Left renal pelvis (tissue), 4 donors: ENCODE measurements around the gene CRADD. TPM values are rescaled to one million over a fixed set of nuclear protein-coding genes. Genes with fewer than 3 reads are reported as not detected.
"Not testable (repeated sequence)": the region's sequence is repeated elsewhere in the genome, so short reads cannot be mapped to it uniquely, and the experiment has no call there.

Experiments used
- DNase-seq, 4 donors: peaks; one replicate each; pipeline ENCODE4 v3.0.0-alpha.2; 2013; ENCODE audit warnings: low read depth in 4 of 4, low spot score in 3 of 4
- polyA plus RNA-seq, 4 donors: library from polyadenylated mRNA; unstranded; fragments of 120-200 nt; gene quantifications; one replicate each; pipeline ENCODE4 v1.2.1, GENCODE V29; 2013; ENCODE audit not compliant: insufficient read length in 4 of 4

CRADD gene
- polyA plus RNA-seq, 4 donors: 5.4 to 14.9 (median 11.6) TPM

DNA sequence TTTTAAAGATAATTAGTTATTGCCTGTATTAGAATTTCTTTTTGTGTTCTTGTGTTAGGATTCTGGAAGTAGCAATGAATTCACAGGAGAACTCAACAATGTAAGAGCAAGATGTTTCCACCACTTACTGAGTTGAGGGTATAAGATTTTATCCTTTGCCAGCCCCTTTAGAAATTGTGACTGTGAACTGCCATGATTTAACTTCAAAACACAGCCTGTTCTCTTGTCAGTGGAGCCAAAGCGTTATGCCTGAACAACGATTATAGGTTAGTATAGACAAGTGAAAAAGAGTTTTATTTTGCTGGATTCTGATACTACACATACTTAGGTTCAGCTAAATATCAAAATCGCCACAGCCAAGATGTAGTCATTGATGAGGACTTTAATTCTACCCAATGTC is 101.6 kb downstream of the CRADD start:
- DNase-seq: no peak

DNA sequence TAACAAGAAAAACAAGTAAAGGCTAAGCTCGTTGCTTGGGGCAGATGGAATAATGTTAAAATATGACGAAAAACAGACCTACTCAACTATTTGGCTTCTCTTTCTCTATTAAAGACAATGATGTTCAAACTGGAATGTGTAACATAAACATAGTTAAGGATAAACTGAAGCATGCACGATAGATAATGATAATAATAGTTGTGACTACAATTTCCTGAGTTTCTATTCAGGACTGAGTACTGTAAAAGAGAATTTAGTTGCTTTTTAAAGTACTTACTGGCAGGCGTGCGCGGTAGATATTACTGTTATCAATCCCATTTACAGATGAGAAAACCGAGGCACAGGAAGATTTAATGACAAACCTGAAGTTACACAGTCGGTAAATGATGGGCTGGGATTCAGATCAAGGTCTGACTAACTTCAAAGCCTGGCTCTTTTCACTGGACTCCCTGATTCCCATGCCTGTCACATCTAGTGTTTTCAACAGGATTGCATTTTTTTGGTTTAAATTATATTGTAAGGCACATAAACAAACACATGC is 103.0 kb downstream of the CRADD start:
- no peak for DNase-seq

DNA sequence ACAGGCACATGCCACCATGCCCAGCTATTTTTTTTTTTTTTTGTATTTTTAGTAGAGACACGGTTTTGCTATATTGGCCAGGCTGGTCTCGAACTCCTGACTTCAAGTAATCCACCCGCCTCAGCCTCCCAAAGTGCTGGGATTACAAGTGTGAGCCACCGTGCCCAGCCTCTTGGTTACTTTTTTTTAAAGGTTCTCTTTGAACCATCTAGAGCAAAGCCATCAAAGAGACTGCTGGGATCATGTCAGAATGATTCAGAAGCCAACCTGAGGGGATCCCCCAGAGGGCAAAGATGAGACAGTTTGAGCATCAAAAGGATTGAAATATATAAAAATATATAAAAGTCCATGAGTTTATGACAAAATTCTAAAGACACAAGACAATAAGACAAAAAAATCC is 103.7 kb downstream of the CRADD start:
- DNase-seq: not testable (repeated sequence)

DNA sequence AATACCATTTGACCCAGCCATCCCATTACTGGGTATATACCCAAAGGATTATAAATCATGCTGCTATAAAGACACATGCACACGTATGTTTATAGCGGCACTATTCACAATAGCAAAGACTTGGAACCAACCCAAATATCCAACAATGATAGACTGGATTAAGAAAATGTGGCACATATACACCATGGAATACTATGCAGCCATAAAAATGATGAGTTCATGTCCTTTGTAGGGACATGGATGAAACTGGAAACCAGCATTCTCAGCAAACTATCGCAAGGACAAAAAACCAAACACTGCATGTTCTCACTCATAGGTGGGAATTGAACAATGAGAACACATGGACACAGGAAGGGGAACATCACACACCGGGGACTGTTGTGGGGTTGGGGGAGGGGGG is 104.8 kb downstream of the CRADD start:
- DNase-seq: not testable (repeated sequence)

DNA sequence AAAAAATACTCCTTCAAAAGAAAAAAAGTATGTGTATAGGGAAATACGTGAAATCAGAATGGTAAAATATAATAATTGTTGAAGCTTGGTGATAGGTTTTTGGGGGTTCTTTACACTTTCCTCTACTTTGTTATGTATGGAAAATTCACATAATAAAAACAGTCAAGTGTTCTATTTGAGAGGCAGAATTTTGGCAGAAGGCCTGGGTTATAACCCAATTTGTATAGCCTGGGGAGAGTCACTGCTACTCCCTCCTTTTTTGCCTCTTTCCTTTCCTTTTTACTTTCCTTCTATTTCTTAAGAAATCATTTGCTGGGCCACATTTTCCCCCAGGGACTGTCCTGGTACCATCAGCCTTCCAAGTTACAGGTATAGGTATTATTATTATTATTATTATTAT is 105.7 kb downstream of the CRADD start:
- DNase-seq: no peak

DNA sequence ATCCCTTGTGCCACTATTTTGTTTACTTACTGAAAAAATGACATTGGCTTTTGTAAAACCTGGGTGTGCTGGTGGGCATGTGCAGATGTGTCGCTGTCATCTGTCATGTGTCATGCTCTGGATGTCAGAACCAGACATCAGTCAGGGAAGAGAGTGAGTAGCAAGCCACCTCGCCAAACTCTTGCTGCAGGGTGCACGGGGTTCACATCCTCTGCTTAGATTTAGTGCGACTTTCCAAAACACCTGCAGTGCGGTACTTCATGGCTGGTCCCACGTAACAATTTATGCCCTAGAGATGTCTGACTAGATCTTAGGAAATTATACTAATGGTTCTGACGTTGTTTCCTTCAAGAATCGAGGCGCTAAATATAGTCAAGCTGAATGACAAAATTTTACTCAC is 106.7 kb downstream of the CRADD start:
- no peak for DNase-seq

DNA sequence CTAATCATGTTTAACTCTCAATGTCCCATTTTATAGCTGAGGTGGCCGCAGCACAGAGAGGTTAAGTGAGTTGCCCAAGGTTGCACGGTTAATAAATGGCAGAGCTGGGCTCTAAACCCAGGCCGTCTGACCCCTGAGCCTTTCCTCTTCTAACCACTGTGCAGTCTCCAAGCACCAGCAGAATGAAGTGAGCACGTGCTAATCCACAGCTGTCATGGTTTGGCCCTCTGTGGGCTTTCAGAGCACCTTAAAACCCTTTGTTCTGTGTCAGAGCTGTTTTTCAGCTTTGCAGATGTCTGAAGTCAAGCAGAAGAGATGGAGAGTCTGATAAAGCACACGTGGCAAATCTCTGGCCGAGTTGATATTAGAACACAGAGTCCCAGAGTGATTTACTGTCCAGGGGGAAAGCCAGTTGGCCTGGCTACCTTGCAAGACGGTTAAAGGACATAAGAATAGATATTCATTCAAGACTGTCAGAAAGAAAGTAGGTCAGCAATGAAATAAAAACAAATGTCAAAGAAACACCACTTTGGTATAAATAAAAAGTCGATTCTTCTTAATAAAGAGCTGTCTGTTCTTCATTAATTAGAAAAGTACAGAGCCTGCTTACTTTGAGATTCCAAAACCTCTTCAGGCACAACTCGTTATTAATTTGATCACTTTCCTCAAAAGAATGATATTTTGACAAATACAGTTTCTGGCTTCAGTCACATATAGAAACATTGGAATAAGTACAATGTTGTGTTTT is 107.3 kb downstream of the CRADD start:
- DNase-seq: no peak

DNA sequence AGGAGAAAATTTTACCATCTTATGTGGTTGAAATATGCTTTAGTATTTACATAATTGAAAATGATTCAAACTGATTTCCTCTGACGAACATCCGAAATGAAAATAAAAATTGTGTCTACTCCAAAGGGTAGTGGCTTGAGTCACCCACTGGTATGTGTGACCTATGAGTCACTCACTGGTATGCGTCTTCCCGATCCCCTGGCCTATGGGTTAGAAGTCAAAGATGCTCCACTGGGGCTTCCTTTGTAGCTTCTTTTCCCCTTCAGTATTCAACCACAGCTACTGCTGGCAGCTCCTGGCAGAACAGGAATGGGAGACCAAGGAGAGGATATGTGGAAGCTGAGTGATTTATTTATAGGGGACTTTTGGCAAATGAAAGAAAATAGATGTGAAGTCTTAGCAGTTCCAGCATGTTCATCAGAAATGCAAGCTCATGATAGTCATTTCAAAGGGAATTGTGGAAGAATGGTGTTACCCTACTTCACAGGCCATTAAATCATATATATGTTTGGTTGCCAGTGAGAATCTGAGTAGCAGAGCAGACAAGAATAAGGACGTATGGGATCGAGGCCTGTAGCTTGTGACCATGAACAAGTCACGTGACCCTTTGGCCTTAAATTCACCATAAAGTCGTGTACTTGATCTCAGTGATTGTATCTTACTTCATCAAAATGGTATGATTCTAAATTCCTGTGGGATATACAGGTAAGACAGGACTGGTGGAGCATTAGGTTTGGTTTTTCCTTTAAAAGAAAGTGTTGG is 108.3 kb downstream of the CRADD start:
- DNase-seq: no peak

DNA sequence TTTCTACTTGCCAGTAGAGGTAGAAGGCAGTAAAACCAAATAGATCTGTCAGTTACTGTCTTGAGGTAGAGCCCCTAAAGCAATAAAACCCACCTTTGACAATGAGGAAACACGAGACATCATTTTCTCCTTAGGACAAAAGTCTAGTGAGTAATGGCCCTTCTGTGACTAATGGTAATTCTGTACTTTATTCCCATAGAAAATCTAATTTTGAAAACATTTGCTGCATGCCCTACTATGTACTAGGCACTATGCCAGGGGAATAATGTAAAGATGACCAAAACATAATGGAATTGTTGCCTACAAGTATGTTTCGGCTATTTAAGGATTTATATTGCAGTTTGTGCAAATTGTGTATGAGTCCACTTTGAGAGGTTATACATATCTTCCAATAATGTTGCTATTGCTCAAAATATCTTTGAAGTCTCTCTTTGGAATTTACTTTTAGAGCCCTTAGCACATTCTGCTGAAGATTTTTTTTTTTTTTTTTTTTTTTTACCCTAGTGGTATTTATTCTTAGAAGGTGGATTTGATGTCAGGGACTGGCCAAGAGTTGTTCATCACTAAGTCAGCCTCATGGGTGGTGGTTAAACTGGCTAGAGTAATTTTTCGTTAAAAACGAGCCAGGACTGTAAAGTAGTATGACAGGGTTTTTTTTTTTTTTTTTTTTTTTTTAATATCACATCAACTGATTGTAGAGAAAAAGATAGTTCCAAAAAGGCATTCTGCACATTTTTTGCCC is 109.7 kb downstream of the CRADD start:
- no peak for DNase-seq

DNA sequence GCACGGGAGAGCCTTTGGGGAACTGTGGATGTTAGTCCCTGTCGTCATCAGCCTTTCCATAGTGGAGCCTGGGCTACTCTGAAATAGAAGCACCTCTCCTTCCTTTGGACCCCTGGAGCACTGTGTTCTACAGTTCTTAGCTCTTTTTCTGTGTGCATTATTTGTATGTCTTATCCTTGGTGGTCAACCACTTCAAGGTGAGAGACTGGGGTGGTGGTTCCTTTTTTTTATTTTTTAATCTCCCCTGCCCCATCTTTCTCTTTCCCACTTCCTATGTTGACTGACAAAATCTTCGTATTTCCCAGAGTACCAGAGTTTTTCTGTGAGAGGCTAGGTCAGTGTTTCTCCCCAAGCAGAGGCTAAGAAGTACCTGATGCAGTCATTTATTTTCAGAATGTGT is 111.7 kb downstream of the CRADD start:
- no peak for DNase-seq

DNA sequence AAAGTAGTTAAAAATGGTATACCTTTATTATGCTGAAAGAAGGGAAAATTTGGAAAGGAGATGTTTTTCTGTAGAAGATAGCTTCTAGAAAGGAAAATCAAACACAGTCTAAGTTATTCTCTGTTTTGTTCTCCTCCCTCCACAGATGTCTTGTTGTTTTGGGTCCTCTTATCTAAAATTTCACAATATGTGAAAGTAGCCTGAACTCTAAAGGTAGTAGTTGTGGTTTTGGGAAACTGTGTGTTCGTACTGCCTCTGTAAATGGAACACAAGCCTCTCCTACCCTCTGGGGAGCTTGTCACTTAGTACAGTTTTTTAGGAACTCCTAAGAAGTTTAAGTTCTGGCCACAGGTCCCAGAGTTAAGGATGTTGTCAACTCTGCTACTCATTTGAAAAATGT is 112.6 kb downstream of the CRADD start:
- no peak for DNase-seq

DNA sequence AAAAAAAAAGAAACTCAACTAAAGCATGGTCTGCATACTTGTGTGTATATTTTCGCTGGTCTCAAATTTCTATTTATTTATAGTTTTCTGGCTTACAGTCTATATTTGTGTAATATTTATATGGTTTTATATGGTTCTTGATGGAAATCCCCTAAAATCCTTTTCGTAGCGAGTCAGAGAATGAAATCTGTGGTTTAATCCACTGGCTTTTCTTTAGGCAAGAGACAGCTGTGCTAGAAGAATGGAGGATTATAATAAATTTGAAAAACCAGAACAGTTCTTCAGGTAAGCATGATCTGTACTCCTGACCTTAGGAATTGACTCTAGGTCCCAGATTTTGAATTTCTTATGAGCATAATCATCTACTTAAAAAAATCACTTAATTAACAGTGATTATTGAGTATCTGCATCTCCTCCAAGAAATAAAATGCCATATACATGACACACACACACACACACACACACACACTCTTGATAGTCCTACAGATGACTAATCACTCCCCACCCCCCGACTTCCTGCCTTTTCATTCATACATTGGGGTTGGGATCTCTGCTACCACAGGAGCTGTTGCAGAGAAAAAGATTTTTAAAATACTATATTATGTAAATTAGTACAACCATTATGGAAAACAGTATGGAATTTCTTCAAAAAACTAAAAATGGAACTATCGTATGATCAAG is 113.4 kb downstream of the CRADD start:
- DNase-seq: no peak

DNA sequence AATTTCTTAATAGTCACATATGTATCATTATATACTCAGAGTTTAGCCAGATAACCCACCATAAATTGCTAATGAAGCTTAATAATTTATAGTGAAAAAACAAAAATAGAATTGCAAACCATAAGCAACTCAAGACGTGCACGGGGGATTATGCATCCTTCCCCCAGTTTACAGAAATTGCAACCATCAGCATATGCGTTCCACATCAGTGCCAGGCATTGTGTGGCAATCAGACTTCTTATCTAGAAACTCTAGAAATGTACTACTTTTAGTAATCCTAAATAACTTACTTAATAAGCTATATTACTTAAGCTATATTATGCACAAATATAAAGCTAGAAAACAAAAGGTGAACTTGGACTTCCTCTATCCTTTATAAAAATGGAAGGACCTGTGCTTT is 115.8 kb downstream of the CRADD start:
- no peak for DNase-seq

DNA sequence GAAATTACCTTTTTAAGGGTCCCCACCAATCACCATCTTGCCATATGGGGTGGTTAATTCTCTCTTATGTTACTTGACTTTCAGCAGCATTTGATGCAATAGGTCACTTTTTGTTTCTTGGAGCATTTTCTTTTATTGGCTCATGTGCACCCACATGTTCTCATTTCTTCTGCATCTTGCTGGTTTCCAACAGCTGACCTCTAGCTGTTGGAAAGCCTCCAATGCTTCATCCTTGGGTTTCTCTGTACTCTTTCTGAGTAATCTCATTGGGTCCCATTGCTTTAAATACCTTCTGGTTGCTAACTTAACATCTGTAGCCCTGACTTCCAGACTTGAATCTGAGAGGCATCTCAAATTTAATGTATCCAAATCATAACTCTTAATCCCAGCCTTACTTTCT is 116.8 kb downstream of the CRADD start:
- DNase-seq: no peak

DNA sequence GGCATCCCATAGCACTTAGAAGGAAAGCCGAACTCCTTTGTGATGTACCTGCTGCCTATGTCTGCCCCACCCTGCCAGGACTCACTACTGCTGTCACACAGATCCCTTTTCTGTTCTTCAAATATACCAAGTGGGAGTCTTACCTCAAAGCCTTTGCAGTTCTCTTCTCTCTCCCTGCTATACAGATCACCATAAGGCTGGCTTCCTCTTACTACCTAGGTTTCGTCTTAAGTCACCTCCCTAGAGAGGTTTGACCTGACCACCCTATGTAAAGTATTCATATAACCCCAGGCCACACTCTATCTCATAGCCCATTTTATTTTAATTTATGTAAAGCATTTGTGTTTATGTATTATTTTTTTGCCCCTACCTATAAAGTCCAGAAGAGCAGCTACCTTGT is 117.6 kb downstream of the CRADD start:
- no peak for DNase-seq

DNA sequence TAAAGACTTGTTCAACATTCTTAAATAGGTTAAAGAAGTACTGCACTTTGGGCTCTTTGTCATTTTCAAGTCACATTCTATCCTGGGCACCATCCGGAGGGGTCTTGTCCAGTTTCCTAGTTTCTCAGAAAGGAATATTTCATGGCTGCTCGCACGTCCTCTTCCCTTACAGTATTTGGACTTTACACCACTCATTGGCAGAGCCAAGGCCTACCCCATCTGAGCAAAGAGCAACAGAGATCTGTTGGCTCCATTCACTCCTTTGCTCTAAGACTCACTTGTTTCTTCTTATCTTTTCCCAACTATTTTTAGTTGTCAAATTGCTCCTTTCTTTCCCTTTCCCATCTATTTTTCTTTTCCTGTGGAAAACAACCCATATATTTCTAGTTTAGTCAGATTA is 118.2 kb downstream of the CRADD start:
- DNase-seq: no peak

DNA sequence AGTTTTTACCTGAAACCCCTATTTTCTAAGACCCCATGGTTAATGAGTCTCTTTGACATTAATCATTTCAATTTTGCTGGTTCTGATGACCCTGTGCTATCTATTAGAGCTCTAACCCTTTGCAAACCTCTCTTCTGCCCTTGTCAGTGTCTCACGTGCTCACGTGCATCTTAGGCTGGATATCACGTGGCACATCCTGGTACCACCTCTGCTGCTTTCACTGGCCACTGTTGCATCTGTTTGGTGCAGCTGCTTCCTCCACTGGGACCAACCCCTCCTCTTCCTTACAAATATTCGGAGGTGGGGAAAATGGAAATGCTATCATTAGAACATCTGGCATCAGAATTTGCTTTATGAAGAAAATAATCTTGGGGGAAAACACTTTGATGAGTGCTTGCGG is 119.6 kb downstream of the CRADD start:
- DNase-seq: no peak

DNA sequence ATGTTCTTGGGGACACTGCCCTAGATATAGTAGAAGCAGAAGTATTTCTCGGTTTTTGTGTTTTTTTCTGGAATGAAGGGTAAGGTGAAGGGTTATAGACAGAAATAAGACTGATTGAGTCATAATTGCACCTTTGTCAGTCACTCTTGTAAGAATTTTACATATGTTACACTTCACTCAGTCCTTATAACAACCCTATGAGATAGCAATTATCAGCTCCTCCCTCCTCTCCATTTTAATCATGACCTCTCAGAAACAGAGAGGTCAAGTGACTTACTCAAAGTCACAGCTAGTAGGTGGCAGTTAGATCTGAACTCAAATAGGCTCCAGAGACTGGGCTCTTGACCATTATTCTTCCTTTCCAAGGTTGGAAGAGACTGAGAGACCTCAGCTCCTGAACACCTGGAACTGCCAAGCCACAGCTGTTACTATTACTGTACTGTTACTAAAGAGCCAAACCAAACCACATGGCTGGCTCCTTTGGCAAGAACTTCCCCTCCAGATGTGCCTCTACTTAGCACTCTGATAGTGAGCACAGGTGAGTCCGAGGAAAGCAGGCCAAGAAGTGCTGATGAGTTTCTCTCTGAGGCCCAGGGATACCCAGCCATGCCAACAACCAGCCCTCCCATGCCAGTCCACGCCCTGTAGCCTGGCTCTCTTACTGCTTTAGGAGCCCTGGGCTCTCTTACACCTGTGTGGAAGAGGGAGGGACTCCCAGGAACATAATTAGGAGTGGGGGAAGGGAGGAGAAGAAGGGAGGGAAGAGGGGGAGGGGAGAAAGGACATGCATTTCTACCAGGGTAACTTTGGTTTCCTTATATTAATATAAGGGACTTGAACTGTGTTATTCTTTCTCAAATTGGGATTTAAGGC is 121.3 kb downstream of the CRADD start:
- no peak for DNase-seq

DNA sequence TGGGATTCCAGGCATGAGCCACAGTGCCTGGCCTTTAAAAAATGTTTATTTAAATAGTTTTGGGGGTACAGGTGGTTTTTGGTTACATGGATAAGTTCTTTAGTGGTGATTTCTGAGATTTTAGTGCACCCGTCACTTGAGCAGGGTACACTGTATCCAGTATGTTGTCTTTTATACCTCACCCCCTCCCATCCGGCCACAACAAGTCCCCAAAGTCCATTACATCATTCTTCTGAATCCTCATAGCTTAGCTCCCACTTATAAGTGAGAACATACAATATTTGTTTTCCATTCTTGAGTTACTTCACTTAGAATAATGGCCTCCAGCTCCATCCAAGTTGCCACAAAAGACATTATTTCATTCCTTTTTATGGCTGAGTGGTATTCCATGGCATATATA is 124.5 kb downstream of the CRADD start:
- DNase-seq: not testable (repeated sequence)

DNA sequence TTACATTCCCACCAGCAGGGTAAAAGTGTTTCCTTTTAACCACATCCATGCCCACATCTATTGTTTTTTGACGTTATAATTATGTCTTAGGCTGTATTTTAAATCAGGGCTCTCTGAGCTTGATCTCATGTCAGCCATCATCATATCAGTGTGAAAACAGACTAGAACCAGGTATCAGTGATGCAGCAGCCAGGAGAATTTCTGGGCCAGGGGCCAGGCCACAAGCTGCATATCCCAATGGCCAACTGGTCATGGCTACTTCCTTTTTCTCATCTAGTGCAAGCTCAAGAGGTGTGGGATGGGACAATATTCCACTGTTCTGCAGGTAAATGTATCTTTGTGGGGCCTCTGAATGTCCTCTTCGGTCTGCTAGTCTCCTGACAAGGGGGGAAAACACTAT is 125.1 kb downstream of the CRADD start:
- no peak for DNase-seq
